ENCODE data around the gene CAMSAP3.

- TF ChIP-seq CTCF (IDR thresholded peaks at IDR 0.05), result no peak
- TF ChIP-seq ZFX (IDR thresholded peaks at IDR 0.05; ENCODE audit: borderline replicate concordance), result no peak
These were observed 7.4 kb downstream of the CAMSAP3 start for GRCh38 chr19:7602935-7603497.
